Measurements from ENCODE around the gene DCLK1. TPM values are rescaled to one million over a fixed set of nuclear protein-coding genes. Genes with fewer than 3 reads are reported as not detected.

The DCLK1 gene
- total and polyA plus RNA-seq, 4 donors = 2.6 to 47.4 (median 13.9) TPM

DNA sequence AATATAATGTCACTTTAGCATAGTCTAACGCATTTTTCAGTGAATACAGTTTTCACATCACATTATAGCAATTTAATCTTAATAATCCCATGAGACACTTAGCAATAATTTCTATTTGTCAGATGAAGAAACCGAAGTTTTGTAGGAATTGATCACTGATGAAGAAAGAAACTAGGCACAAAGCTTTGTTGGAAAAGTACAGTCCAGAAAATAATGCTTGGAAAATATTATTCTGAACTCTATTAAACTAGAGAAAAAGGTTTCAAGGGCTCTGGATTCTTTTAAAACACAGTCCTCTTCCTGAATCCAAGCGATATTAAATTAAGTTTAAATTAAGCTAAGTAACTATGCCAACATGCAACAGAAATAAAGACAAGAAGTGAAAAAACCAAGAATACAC is 62.2 kb downstream of the DCLK1 start:
- Histone ChIP-seq H3K4me1 (ENCODE audit: control insufficient read depth in 1 of 2, insufficient read depth in 2 of 2, low read length in 2 of 2) (no peaks in the 10 kb centered on the region), H3K9me3 (ENCODE audit: control insufficient read depth, low read length) (no peaks in the 10 kb centered on the region), H3K36me3 (ENCODE audit: control insufficient read depth in 1 of 2, insufficient read depth in 2 of 2, low read length in 1 of 2) (no peaks in the 10 kb centered on the region), H3K27ac (ENCODE audit: low read depth in 1 of 2, low read length in 2 of 2) (no peak overlapping the region), H3K4me3 (ENCODE audit: low read length in 2 of 2) (no peak overlapping the region), H3K27me3 (ENCODE audit: control insufficient read depth in 1 of 2, insufficient read depth in 2 of 2, low read length in 1 of 2) (no peaks in the 10 kb centered on the region)
- intact Hi-C loops (cut with DNase I) = no loop called here
- ATAC-seq (ENCODE audit: low FRiP score) = no peak
- no peak for DNase-seq
- WGBS, 2 donors = 56 to 69% methylated on average over 3 of the region's 3 CpGs

DNA sequence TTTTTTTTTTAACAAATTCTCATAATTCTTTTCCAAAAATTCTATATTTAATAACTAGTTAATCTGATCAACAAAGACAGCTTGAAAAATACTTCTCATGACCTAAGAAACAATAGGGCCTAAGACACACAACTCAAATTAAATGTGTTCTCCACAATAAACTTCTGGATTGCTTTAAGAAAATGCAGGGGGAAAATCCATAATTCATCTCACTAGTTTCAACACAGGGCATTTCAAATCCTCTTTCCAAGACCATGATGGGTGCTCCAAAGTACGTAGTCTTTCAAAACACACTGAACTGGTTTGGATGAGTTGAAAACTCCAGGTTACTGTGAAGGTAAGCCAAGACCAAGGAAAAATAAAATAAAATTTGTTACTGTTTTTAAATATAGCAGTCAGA is 62.6 kb downstream of the DCLK1 start:
- Histone ChIP-seq H3K9me3 (ENCODE audit: control insufficient read depth, low read length) (no peaks in the 10 kb centered on the region), H3K27me3 (ENCODE audit: control insufficient read depth in 1 of 2, insufficient read depth in 2 of 2, low read length in 1 of 2) (no peaks in the 10 kb centered on the region), H3K36me3 (ENCODE audit: control insufficient read depth in 1 of 2, insufficient read depth in 2 of 2, low read length in 1 of 2) (no peaks in the 10 kb centered on the region), H3K27ac (ENCODE audit: low read depth in 1 of 2, low read length in 2 of 2) (no peak overlapping the region), H3K4me3 (ENCODE audit: low read length in 2 of 2) (no peak overlapping the region), H3K4me1 (ENCODE audit: control insufficient read depth in 1 of 2, insufficient read depth in 2 of 2, low read length in 2 of 2) (no peaks in the 10 kb centered on the region)
- 32 to 55% methylated on average over 1 of the region's 1 CpG for WGBS, 2 donors
- DNase-seq (no peak), ATAC-seq (ENCODE audit: low FRiP score) (no peak)
- intact Hi-C loops (cut with DNase I) = no loop called here

DNA sequence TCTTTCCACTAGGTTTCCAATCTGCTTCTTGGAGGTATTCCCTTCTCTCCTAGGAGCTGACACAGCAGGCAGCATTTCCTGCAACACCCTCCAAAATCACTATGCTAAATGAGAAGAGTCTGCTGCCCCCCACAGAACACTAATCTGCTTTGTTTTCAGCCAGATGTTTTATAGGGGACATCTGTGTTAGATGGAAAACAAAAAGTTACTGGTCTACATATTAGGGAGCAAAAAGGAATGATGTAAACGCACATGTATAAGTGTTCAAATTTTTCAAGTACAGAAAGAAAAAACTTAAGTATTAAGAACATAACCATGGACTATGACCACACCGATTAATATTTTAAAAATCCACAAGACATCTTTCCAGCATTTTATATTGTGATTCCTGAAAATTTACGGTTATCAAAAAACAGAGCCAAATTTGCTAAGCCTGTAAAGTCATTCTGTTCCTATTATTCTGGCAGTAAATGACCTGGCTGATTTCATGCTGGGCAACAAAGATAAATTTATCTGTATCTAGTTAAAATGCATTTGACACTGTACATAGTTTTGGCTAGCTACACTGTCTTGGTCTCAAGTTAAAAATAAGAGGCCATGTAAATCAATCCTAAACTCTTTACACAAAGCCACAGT is 63.3 kb downstream of the DCLK1 start:
- Histone ChIP-seq H3K27me3 (ENCODE audit: control insufficient read depth in 1 of 2, insufficient read depth in 2 of 2, low read length in 1 of 2) (no peaks in the 10 kb centered on the region), H3K4me3 (ENCODE audit: low read length in 2 of 2) (no peak overlapping the region), H3K36me3 (ENCODE audit: control insufficient read depth in 1 of 2, insufficient read depth in 2 of 2, low read length in 1 of 2) (no peaks in the 10 kb centered on the region), H3K4me1 (ENCODE audit: control insufficient read depth in 1 of 2, insufficient read depth in 2 of 2, low read length in 2 of 2) (no peaks in the 10 kb centered on the region), H3K9me3 (ENCODE audit: control insufficient read depth, low read length) (no peaks in the 10 kb centered on the region), H3K27ac (ENCODE audit: low read depth in 1 of 2, low read length in 2 of 2) (no peak overlapping the region)
- ATAC-seq (ENCODE audit: low FRiP score) (no peak), DNase-seq (no peak)
- intact Hi-C loops (cut with DNase I) = no loop called here
- WGBS, 2 donors = 12 to 15% methylated on average over 3 of the region's 3 CpGs

DNA sequence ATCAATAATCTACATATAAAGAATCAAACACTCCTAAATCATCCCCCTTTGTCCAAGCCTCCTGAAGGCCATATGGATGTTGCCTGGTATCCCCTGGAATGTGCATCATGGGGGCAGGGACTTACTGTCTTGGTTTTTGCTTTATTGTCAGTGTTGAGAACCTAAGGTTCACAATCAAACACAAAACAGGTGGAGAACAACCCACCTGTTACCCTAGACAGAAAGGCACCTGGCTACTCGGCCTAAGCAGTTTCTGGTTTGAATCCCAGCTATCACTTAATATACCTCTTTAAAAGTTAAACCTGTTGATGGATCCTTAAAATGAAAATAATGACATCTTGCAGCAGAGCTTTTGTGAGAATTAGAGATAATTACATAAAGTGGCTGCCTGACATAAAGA is 68.9 kb downstream of the DCLK1 start:
- Histone ChIP-seq H3K4me1 (ENCODE audit: control insufficient read depth in 1 of 2, insufficient read depth in 2 of 2, low read length in 2 of 2) (peaks cover 2 to 3% of the 10 kb centered on the region in 2 donors), H3K4me3 (ENCODE audit: low read length in 2 of 2) (no peak overlapping the region)

DNA sequence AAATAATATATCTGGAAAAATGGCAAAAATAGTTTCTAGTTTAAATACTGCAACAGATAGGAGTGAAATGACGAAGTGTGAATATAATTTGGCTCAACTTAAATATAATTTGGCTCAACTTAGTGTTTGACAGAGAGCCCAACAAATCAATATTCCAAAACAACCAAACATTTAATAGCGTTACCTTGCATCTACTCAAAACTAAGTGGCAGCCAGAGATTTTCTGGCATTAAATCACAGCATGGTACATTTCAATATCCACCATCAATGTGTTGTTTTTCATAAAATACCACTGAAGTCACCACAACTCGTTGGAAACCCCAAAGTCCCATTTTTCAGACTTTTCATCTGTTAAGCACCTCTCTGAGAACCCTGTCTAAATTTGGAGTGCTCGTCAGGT is 69.6 kb downstream of the DCLK1 start:
- no peaks in the 10 kb centered on the region for H3K36me3 ChIP-seq (ENCODE audit: control insufficient read depth in 1 of 2, insufficient read depth in 2 of 2, low read length in 1 of 2)
- H3K4me1 ChIP-seq (ENCODE audit: control insufficient read depth in 1 of 2, insufficient read depth in 2 of 2, low read length in 2 of 2) = peaks cover 2 to 3% of the 10 kb centered on the region in 2 donors
- no peak overlapping the region for H3K27ac ChIP-seq (ENCODE audit: low read depth in 1 of 2, low read length in 2 of 2)
- intact Hi-C loops (cut with DNase I) = no loop called here
- H3K4me3 ChIP-seq (ENCODE audit: low read length in 2 of 2) = no peak overlapping the region
- 11 to 15% methylated on average over 4 of the region's 4 CpGs for WGBS, 2 donors
- DNase-seq (no peak), ATAC-seq (ENCODE audit: low FRiP score) (no peak)
- H3K27me3 ChIP-seq (ENCODE audit: control insufficient read depth in 1 of 2, insufficient read depth in 2 of 2, low read length in 1 of 2) = no peaks in the 10 kb centered on the region
- no peaks in the 10 kb centered on the region for H3K9me3 ChIP-seq (ENCODE audit: control insufficient read depth, low read length)

More for the DNA sequence above, 68.9 kb downstream of the DCLK1 start:
- no peak for ATAC-seq (ENCODE audit: low FRiP score)
- 94 to 96% methylated on average over 1 of the region's 1 CpG for WGBS, 2 donors
- Histone ChIP-seq H3K36me3 (ENCODE audit: control insufficient read depth in 1 of 2, insufficient read depth in 2 of 2, low read length in 1 of 2) (no peaks in the 10 kb centered on the region), H3K9me3 (ENCODE audit: control insufficient read depth, low read length) (no peaks in the 10 kb centered on the region), H3K27me3 (ENCODE audit: control insufficient read depth in 1 of 2, insufficient read depth in 2 of 2, low read length in 1 of 2) (no peaks in the 10 kb centered on the region), H3K27ac (ENCODE audit: low read depth in 1 of 2, low read length in 2 of 2) (no peak overlapping the region)
- no peak for DNase-seq
- intact Hi-C loops (cut with DNase I) = no loop called here

DNA sequence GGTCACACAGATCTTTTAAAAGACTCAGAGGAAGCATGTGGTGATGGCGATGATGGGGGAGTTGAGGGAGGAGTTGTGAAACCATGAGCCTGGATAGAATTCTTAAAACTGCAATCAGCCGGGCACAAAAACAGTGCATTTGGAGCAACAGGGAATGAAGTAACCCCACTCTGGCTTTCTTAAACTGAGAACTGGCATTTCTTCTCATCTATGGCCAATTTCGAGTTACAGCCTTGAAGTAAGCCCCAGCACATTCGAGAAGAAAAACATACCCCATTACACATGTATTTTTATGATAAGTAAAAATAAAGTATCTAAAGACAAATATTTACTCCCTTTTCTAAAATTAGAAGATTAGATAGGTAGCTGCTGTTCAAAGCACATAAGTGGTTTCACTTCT is 70.1 kb downstream of the DCLK1 start:
- DNase-seq = no peak
- no peak for ATAC-seq (ENCODE audit: low FRiP score)
- Histone ChIP-seq H3K9me3 (ENCODE audit: control insufficient read depth, low read length) (no peaks in the 10 kb centered on the region), H3K4me3 (ENCODE audit: low read length in 2 of 2) (no peak overlapping the region), H3K36me3 (ENCODE audit: control insufficient read depth in 1 of 2, insufficient read depth in 2 of 2, low read length in 1 of 2) (no peaks in the 10 kb centered on the region), H3K27me3 (ENCODE audit: control insufficient read depth in 1 of 2, insufficient read depth in 2 of 2, low read length in 1 of 2) (no peaks in the 10 kb centered on the region), H3K4me1 (ENCODE audit: control insufficient read depth in 1 of 2, insufficient read depth in 2 of 2, low read length in 2 of 2) (peaks cover 2 to 3% of the 10 kb centered on the region in 2 donors), H3K27ac (ENCODE audit: low read depth in 1 of 2, low read length in 2 of 2) (no peak overlapping the region)
- 9 to 11% methylated on average over 4 of the region's 4 CpGs for WGBS, 2 donors
- intact Hi-C loops (cut with DNase I) = no loop called here

DNA sequence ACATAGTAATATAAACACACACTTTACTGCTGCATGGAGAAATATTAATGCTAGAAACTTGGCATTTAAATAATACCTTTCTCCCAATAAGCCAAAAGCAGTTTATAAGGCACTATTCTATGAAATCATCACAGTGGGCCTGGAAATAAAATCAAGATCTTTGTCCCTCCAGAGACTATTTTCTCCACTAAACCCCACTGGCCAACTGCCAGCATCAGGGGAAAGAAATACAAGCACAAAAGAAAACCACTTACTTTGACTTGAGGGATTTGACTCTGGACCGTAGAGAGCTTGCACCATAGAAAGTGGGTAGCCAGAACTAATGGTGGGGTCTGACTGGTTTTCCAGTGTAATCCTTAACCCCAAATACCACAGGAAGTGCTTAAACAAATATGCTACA is 71.9 kb downstream of the DCLK1 start:
- intact Hi-C loops (cut with DNase I) = loop anchor here in 1 of 2 donors (10.0 kb wide), 1 partner anchor 175 kb away; no protein-coding TSS in a partner anchor
- WGBS, 2 donors = 18 to 25% methylated on average over 1 of the region's 1 CpG
- Histone ChIP-seq H3K9me3 (ENCODE audit: control insufficient read depth, low read length) (no peaks in the 10 kb centered on the region), H3K36me3 (ENCODE audit: control insufficient read depth in 1 of 2, insufficient read depth in 2 of 2, low read length in 1 of 2) (no peaks in the 10 kb centered on the region), H3K4me3 (ENCODE audit: low read length in 2 of 2) (no peak overlapping the region), H3K27me3 (ENCODE audit: control insufficient read depth in 1 of 2, insufficient read depth in 2 of 2, low read length in 1 of 2) (no peaks in the 10 kb centered on the region), H3K27ac (ENCODE audit: low read depth in 1 of 2, low read length in 2 of 2) (no peak overlapping the region), H3K4me1 (ENCODE audit: control insufficient read depth in 1 of 2, insufficient read depth in 2 of 2, low read length in 2 of 2) (peaks cover 2 to 3% of the 10 kb centered on the region in 2 donors)
- DNase-seq = no peak
- ATAC-seq (ENCODE audit: low FRiP score) = no peak

DNA sequence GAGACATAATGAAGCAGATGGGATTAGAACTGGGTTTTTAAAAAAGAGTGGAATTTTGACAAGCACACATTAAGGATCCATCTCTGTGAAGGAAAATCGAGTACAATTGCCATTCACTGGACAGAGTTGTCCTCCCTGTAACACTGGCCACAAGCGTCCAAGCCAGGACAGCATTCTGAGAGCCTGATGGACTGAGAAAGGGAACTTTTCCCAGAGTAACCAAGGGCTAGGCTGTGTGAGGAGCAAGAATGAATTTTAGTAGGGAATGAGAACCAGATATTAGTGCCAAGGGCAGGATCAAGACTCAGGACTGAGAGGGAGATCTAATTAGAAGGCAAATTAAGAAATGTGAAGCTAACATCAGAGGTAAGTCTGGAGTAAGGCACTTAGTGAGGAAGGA is 73.1 kb downstream of the DCLK1 start:
- intact Hi-C loops (cut with DNase I) = loop anchor here in 1 of 2 donors (10.0 kb wide), 1 partner anchor 173 kb away; no protein-coding TSS in a partner anchor
- no peak for ATAC-seq (ENCODE audit: low FRiP score)

DNA sequence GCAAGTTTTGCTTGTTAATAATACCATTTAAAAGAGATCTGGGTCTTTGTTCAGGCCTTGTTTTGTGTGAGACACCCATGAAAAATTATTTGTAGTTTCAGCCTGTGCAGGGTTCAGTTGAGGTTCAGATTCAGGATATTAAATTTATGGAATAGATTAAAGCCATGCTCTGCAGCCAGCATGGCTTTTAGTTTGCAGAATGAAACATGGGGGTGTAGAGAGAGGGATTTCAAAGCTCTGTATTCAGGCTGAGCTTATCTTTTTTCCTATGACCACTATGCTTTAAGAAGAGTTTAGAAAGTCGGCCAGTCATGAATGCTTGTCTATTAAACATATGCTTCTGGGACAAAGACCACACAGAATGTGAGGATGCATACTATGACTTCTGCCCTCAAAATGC is 73.6 kb downstream of the DCLK1 start:
- H3K27ac ChIP-seq (ENCODE audit: low read depth in 1 of 2, low read length in 2 of 2) = no peak overlapping the region
- intact Hi-C loops (cut with DNase I) = loop anchor here in 1 of 2 donors (10.0 kb wide), 1 partner anchor 173 kb away; no protein-coding TSS in a partner anchor
- H3K4me1 ChIP-seq (ENCODE audit: control insufficient read depth in 1 of 2, insufficient read depth in 2 of 2, low read length in 2 of 2) = peaks cover 2 to 3% of the 10 kb centered on the region in 2 donors
- H3K27me3 ChIP-seq (ENCODE audit: control insufficient read depth in 1 of 2, insufficient read depth in 2 of 2, low read length in 1 of 2) = no peaks in the 10 kb centered on the region
- DNase-seq (no peak), ATAC-seq (ENCODE audit: low FRiP score) (no peak)
- WGBS, 2 donors = 82 to 90% methylated on average over 1 of the region's 1 CpG
- no peak overlapping the region for H3K4me3 ChIP-seq (ENCODE audit: low read length in 2 of 2)
- H3K9me3 ChIP-seq (ENCODE audit: control insufficient read depth, low read length) = no peaks in the 10 kb centered on the region
- no peaks in the 10 kb centered on the region for H3K36me3 ChIP-seq (ENCODE audit: control insufficient read depth in 1 of 2, insufficient read depth in 2 of 2, low read length in 1 of 2)

More for the DNA sequence above, 73.1 kb downstream of the DCLK1 start:
- Histone ChIP-seq H3K27ac (ENCODE audit: low read depth in 1 of 2, low read length in 2 of 2) (no peak overlapping the region), H3K9me3 (ENCODE audit: control insufficient read depth, low read length) (no peaks in the 10 kb centered on the region), H3K36me3 (ENCODE audit: control insufficient read depth in 1 of 2, insufficient read depth in 2 of 2, low read length in 1 of 2) (no peaks in the 10 kb centered on the region), H3K4me3 (ENCODE audit: low read length in 2 of 2) (no peak overlapping the region), H3K4me1 (ENCODE audit: control insufficient read depth in 1 of 2, insufficient read depth in 2 of 2, low read length in 2 of 2) (peaks cover 2 to 3% of the 10 kb centered on the region in 2 donors), H3K27me3 (ENCODE audit: control insufficient read depth in 1 of 2, insufficient read depth in 2 of 2, low read length in 1 of 2) (no peaks in the 10 kb centered on the region)
- 84 to 87% methylated on average over 2 of the region's 2 CpGs for WGBS, 2 donors
- DNase-seq = no peak

All from aorta (tissue), 5 donors.